Neuronal stem cell (in vitro differentiated cells): ENCODE data around the gene SMAD9.

Experiments used
- DNase-seq: peaks from one replicate; pipeline ENCODE4 v3.0.0-alpha.2; 2013; ENCODE audit warnings: low spot score
- H2AFZ ChIP-seq: one replicate; pipeline ENCODE4 v1.6.1; 2013; ENCODE audit warnings: mild to moderate bottlenecking, low read length, inconsistent platforms
- H2AK5ac ChIP-seq: 2 replicates; pipeline ENCODE4 v1.6.1; 2013; ENCODE audit warnings: low read depth, mild to moderate bottlenecking, inconsistent platforms, low read length, moderate library complexity, mixed read lengths
- H2BK120ac ChIP-seq: 2 replicates; pipeline ENCODE4 v1.6.1; 2013; ENCODE audit warnings: low read depth, mild to moderate bottlenecking, inconsistent platforms, low read length, moderate library complexity, mixed read lengths
- H2BK12ac ChIP-seq: one replicate; pipeline ENCODE4 v1.6.1; 2013; ENCODE audit warnings: low read length, inconsistent platforms
- H2BK15ac ChIP-seq: 2 replicates; pipeline ENCODE4 v1.6.1; 2013; ENCODE audit warnings: mild to moderate bottlenecking, low read length, inconsistent platforms, mixed read lengths
- H2BK5ac ChIP-seq: one replicate; pipeline ENCODE4 v1.6.1; 2013; ENCODE audit warnings: inconsistent platforms, mild to moderate bottlenecking, low read length, moderate library complexity
- H3K14ac ChIP-seq: one replicate; pipeline ENCODE4 v1.6.1; 2013; ENCODE audit warnings: low read length, inconsistent platforms
- H3K18ac ChIP-seq: 2 replicates; pipeline ENCODE4 v1.6.1; 2013; ENCODE audit warnings: low read length, inconsistent platforms
- H3K23ac ChIP-seq: 2 replicates; pipeline ENCODE4 v1.6.1; 2013; ENCODE audit warnings: low read depth, mild to moderate bottlenecking, mixed read lengths, low read length, inconsistent platforms; ENCODE audit not compliant: poor library complexity
- H3K27ac ChIP-seq: replicated peaks from 3 replicates; pipeline ENCODE4 v1.5.1; 2013; ENCODE audit warnings: low read length, inconsistent platforms
- H3K27me3 ChIP-seq, 3 experiments: 2 replicates each; pipeline ENCODE4 v1.6.1; 2013; ENCODE audit warnings: low read length in 3 of 3, mild to moderate bottlenecking in 2 of 3, inconsistent platforms in 1 of 3, low read depth in 1 of 3, mixed read lengths in 1 of 3, moderate library complexity in 1 of 3; ENCODE audit not compliant: control insufficient read depth in 3 of 3, insufficient read depth in 3 of 3
- H3K36me3 ChIP-seq, 2 donors: replicated peaks in 1 of 2; 2 replicates each; pipeline ENCODE4 v1.6.1; 2013; ENCODE audit warnings: low read length in 2 of 2; ENCODE audit not compliant: control insufficient read depth in 2 of 2, insufficient read depth in 2 of 2
- H3K4ac ChIP-seq: 2 replicates; pipeline ENCODE4 v1.6.1; 2013; ENCODE audit warnings: inconsistent platforms, mild to moderate bottlenecking, low read length, moderate library complexity
- H3K4me1 ChIP-seq, 2 donors: 1 replicate in 1 of 2; 2 replicates in 1 of 2; pipeline ENCODE4 v1.6.1; 2013; ENCODE audit warnings: low read length in 2 of 2, low read depth in 1 of 2; ENCODE audit not compliant: control insufficient read depth in 2 of 2, insufficient read depth in 1 of 2
- H3K4me2 ChIP-seq: one replicate; pipeline ENCODE4 v1.6.1; 2013; ENCODE audit warnings: mild to moderate bottlenecking, low read length, inconsistent platforms; ENCODE audit not compliant: insufficient read depth, poor library complexity, severe bottlenecking
- H3K4me3 ChIP-seq, 2 donors: 2 replicates each; pipeline ENCODE4 v1.5.1; 2013; ENCODE audit warnings: low read length in 2 of 2, mild to moderate bottlenecking in 2 of 2, inconsistent platforms in 1 of 2, moderate library complexity in 1 of 2
- H3K79me1 ChIP-seq: one replicate; pipeline ENCODE4 v1.6.1; 2013; ENCODE audit warnings: low read depth, mild to moderate bottlenecking, inconsistent platforms, low read length, moderate library complexity
- H3K9ac ChIP-seq: one replicate; pipeline ENCODE4 v1.6.1; 2013; ENCODE audit warnings: mild to moderate bottlenecking, low read depth, low read length, inconsistent platforms; ENCODE audit not compliant: poor library complexity
- H3K9me3 ChIP-seq, 2 donors: replicated peaks in 1 of 2; 2 replicates each; pipeline versions ENCODE3 to v1.6.1; 2013; ENCODE audit warnings: low read length in 2 of 2, mild to moderate bottlenecking in 2 of 2, inconsistent platforms in 1 of 2, low read depth in 1 of 2, mixed read lengths in 1 of 2, moderate library complexity in 1 of 2; ENCODE audit not compliant: control insufficient read depth in 2 of 2, insufficient read depth in 1 of 2
- H4K8ac ChIP-seq: one replicate; pipeline ENCODE4 v1.6.1; 2013; ENCODE audit warnings: low read depth, mild to moderate bottlenecking, inconsistent platforms, low read length, moderate library complexity
- H4K91ac ChIP-seq: one replicate; pipeline ENCODE4 v1.6.1; 2013; ENCODE audit warnings: low read length, low read depth, mild to moderate bottlenecking, inconsistent platforms; ENCODE audit not compliant: poor library complexity
- WGBS, 2 donors: extraction: QIAGEN DNeasy Blood & Tissue Kit; methylation state at CpG; one replicate each; pipeline ENCODE4 v1.1.7; 2013; ENCODE audit warnings: missing lambda C conversion rate in 2 of 2, mixed read lengths in 1 of 2; ENCODE audit not compliant: insufficient read length in 2 of 2, insufficient replicate concordance in 1 of 2; ENCODE audit errors: extremely low coverage in 2 of 2; 5-methylcytosine and 5-hydroxymethylcytosine counted together

The SMAD9 gene

GRCh38 chr13:36891752-36892151, 28.3 kb downstream of the SMAD9 start:
- Histone ChIP-seq H3K14ac (no peak overlapping the region), H3K23ac (no peak overlapping the region), H3K18ac (no peak overlapping the region), H3K4me3 (no peak overlapping the region), H2BK5ac (no peak overlapping the region), H2BK15ac (no peak overlapping the region), H3K36me3 (no peaks in the 10 kb centered on the region), H3K79me1 (no peaks in the 10 kb centered on the region), H3K4ac (no peak overlapping the region), H4K8ac (no peak overlapping the region), H2AK5ac (no peak overlapping the region), H3K4me2 (no peak overlapping the region), H2BK120ac (no peak overlapping the region), H3K27ac (no peak overlapping the region), H3K9me3 (no peaks in the 10 kb centered on the region), H4K91ac (no peak overlapping the region), H3K4me1 (peaks cover 2 to 5% of the 10 kb centered on the region in 2 donors), H3K9ac (no peak overlapping the region), H2AFZ (no peak overlapping the region), H2BK12ac (no peak overlapping the region), H3K27me3 (peaks cover 0 to 3% (median 0%) of the 10 kb centered on the region in 3 experiments)
- no CpG with 5 or more reads among the region's 2 CpGs for WGBS, 2 donors
- no peak for DNase-seq

DNA sequence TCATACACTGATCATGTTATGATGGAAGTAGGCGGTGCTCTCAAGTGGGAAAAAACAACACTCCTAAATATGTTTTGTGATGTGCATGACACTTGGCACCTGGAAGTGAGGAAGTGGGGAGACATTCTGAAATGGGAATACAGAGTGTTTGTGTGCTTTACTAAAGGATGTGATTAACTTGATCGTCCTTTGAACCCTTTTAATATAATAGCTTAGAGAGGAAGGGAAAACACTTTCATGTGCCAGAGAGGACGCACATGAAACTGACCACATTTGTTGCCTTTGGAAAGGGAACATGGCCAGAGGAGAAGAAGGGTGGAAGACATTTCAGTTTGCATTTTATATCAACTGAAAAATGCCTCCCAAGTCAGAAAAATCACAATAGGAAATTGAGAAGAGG, 31.4 kb downstream of the SMAD9 start:
- Histone ChIP-seq H3K79me1 (no peaks in the 10 kb centered on the region), H3K4me1 (peaks cover 2 to 8% of the 10 kb centered on the region in 2 donors), H2BK5ac (no peak overlapping the region), H3K23ac (no peak overlapping the region), H2AFZ (no peak overlapping the region), H3K14ac (no peak overlapping the region), H2BK15ac (no peak overlapping the region), H4K8ac (no peak overlapping the region), H3K9ac (no peak overlapping the region), H2AK5ac (no peak overlapping the region), H3K4ac (no peak overlapping the region), H3K27me3 (no peaks in the 10 kb centered on the region), H2BK12ac (no peak overlapping the region), H3K4me3 (no peak overlapping the region), H3K9me3 (no peaks in the 10 kb centered on the region), H4K91ac (no peak overlapping the region), H3K18ac (no peak overlapping the region), H3K36me3 (no peaks in the 10 kb centered on the region), H2BK120ac (no peak overlapping the region), H3K4me2 (no peak overlapping the region), H3K27ac (no peak overlapping the region)
- DNase-seq, result no peak
- WGBS, 2 donors, result no CpG with 5 or more reads among the region's 3 CpGs

DNA sequence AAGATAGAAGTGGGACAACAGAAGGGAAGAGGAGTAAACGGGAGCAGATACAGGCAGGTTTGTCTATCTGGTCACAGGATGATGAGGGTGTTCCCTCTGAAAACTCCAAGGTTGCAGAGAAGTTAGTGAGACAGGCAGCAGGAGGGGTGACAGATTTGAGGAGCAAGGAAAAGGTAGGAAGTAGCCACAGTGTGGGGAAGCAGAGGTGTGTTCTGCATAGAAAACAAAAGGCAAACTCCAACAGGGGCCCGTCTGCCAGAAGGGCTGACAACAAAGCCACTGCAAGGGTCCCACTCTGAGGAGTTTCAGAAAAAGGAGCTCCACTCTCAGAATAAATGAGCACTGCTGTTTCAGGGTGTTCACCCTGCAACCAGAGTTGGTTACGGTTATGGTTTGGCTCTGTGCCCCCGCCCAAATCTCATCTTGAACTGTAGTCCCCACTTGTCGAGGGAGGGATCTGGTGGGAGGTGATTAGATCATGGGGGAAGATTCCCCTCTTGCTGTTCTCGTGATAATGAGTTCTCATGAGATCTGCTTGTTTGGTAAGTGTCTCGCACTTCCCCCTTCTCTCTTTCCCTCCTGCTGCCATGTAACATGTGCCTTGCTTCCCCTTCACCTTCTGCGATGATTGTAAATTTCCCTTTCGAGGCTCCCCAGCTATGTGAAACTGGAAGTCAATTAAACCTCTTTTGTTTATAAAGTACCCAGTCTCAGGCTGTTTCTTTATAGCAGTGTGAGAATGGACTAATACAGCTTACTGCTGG, 32.1 kb downstream of the SMAD9 start:
- H3K4ac ChIP-seq, result no peak overlapping the region
- H3K4me3 ChIP-seq, result no peak overlapping the region
- H3K9me3 ChIP-seq, result no peaks in the 10 kb centered on the region
- H3K27ac ChIP-seq, result no peak overlapping the region
- no peak overlapping the region for H3K9ac ChIP-seq
- no peak overlapping the region for H2BK12ac ChIP-seq
- H3K14ac ChIP-seq, result no peak overlapping the region
- no peak overlapping the region for H3K18ac ChIP-seq
- H3K4me1 ChIP-seq, result peaks cover 2 to 8% of the 10 kb centered on the region in 2 donors
- H2AK5ac ChIP-seq, result no peak overlapping the region
- no peak overlapping the region for H2BK5ac ChIP-seq
- H3K36me3 ChIP-seq, result no peaks in the 10 kb centered on the region
- no peak overlapping the region for H4K8ac ChIP-seq
- H2BK120ac ChIP-seq, result no peak overlapping the region
- peak overlapping the region; percentile 72 for H2AFZ ChIP-seq
- no peaks in the 10 kb centered on the region for H3K79me1 ChIP-seq
- H3K4me2 ChIP-seq, result no peak overlapping the region
- no peaks in the 10 kb centered on the region for H3K27me3 ChIP-seq
- H3K23ac ChIP-seq, result no peak overlapping the region
- DNase-seq, result no peak
- no peak overlapping the region for H2BK15ac ChIP-seq
- no peak overlapping the region for H4K91ac ChIP-seq
- no CpG with 5 or more reads among the region's 9 CpGs for WGBS, 2 donors

GRCh38 chr13:36885901-36886300, 34.1 kb downstream of the SMAD9 start:
- no peaks in the 10 kb centered on the region for H3K36me3 ChIP-seq

More at GRCh38 chr13:36885901-36886300, 34.1 kb downstream of the SMAD9 start:
- Histone ChIP-seq H2AFZ (no peak overlapping the region), H3K4me1 (peaks cover 2 to 8% of the 10 kb centered on the region in 2 donors), H3K14ac (no peak overlapping the region), H4K91ac (no peak overlapping the region), H3K79me1 (no peaks in the 10 kb centered on the region), H3K18ac (no peak overlapping the region), H3K27me3 (no peaks in the 10 kb centered on the region), H2AK5ac (no peak overlapping the region), H2BK12ac (no peak overlapping the region), H3K9ac (no peak overlapping the region), H3K4me2 (no peak overlapping the region), H2BK5ac (no peak overlapping the region), H3K9me3 (no peaks in the 10 kb centered on the region), H3K4ac (no peak overlapping the region), H3K27ac (no peak overlapping the region), H4K8ac (no peak overlapping the region), H3K4me3 (no peak overlapping the region), H2BK15ac (no peak overlapping the region), H3K23ac (no peak overlapping the region), H2BK120ac (no peak overlapping the region)
- DNase-seq, result no peak
- no CpG with 5 or more reads among the region's 6 CpGs for WGBS, 2 donors
